Common myeloid progenitor, CD34-positive (primary cell): Measurements from ENCODE around the gene FOXP1.

Experiments
- CTCF ChIA-PET: fragments of 350-600 bp; sonication (Branson Sonifier 250); formaldehyde crosslinking; loops from one replicate; lab custom pipeline; 2021; ENCODE audit warnings: antibody characterized with exemption; lab: Charles Lee
- POLR2A ChIA-PET: fragments of 350-600 bp; sonication (Branson Sonifier 250); formaldehyde crosslinking; loops from one replicate; lab custom pipeline; 2021; ENCODE audit warnings: antibody characterized with exemption; lab: Charles Lee
- DNase-seq, 3 donors: peaks; one replicate each; pipeline versions ENCODE4 v3.0.0 to v3.0.0-alpha.2; 2013
- H3K27ac ChIP-seq, 2 experiments: 1 replicate in 1 of 2; 2 replicates in 1 of 2; pipeline ENCODE4 v1.7.0; 2013; ENCODE audit warnings: inconsistent platforms in 2 of 2, low read length in 2 of 2, mild to moderate bottlenecking in 2 of 2, low read depth in 1 of 2, moderate library complexity in 1 of 2; ENCODE audit not compliant: severe bottlenecking in 2 of 2, insufficient read depth in 1 of 2, poor library complexity in 1 of 2
- H3K27me3 ChIP-seq, 5 experiments: replicated peaks in 2 of 5; 1 replicate in 3 of 5; 2 replicates in 2 of 5; pipeline versions ENCODE4 v1.6.1 to v1.7.0; 2013; ENCODE audit warnings: low read length in 4 of 5, mild to moderate bottlenecking in 2 of 5, moderate library complexity in 2 of 5, inconsistent platforms in 1 of 5; ENCODE audit not compliant: insufficient read depth in 5 of 5, control insufficient read depth in 4 of 5
- H3K36me3 ChIP-seq, 4 experiments: 1 replicate in 2 of 4; 2 replicates in 2 of 4; pipeline versions ENCODE4 v1.6.1 to v1.7.0; 2013; ENCODE audit warnings: low read length in 3 of 4, control low read depth in 1 of 4, mild to moderate bottlenecking in 1 of 4; ENCODE audit not compliant: control insufficient read depth in 4 of 4, insufficient read depth in 4 of 4
- H3K4me1 ChIP-seq, 4 experiments: 1 replicate in 3 of 4; 2 replicates in 1 of 4; pipeline versions ENCODE4 v1.6.1 to v1.7.1; 2013; ENCODE audit warnings: low read length in 3 of 4, mild to moderate bottlenecking in 3 of 4, control low read depth in 1 of 4, inconsistent platforms in 1 of 4, moderate library complexity in 1 of 4; ENCODE audit not compliant: control insufficient read depth in 4 of 4, insufficient read depth in 4 of 4; ENCODE audit errors: control extremely low read depth in 1 of 4
- H3K4me3 ChIP-seq, 7 experiments: 1 replicate in 4 of 7; 2 replicates in 3 of 7; pipeline versions ENCODE4 v1.5.1 to v1.7.0; 2013; ENCODE audit warnings: mild to moderate bottlenecking in 7 of 7, low read length in 6 of 7, moderate library complexity in 6 of 7, inconsistent platforms in 2 of 7, low read depth in 2 of 7, control low read depth in 1 of 7; ENCODE audit not compliant: insufficient read depth in 4 of 7, control insufficient read depth in 1 of 7; ENCODE audit errors: extremely low read depth in 1 of 7
- H3K9me3 ChIP-seq, 5 experiments: 1 replicate in 4 of 5; 2 replicates in 1 of 5; pipeline versions ENCODE4 v1.6.1 to v1.7.1; 2013; ENCODE audit warnings: low read length in 4 of 5, mild to moderate bottlenecking in 2 of 5, inconsistent platforms in 1 of 5, low read depth in 1 of 5, moderate library complexity in 1 of 5; ENCODE audit not compliant: control insufficient read depth in 4 of 5, insufficient read depth in 2 of 5; ENCODE audit errors: control extremely low read depth in 1 of 5
- WGBS: methylation state at CpG from one replicate; pipeline ENCODE4 v1.1.5; 2013; ENCODE audit not compliant: insufficient coverage; 5-methylcytosine and 5-hydroxymethylcytosine counted together

FOXP1 gene

DNA sequence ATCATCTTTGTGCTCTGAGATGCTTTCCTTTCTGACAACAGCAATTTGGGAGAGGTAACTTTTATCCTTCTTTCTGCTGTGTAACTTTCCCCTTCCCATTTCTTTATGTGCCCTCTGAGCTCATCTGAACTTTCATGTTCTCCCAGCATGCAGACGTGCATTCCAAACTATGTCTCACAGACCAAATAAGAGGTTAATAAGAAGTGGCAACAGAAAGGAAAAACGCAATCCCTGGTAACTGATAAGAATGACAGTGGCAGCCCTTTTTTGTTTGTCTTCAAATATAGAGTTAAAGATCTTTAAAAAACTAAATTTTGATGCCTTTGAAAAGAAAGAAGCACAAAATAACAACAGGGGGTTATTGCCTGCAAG is 533.4 kb downstream of the FOXP1 start:
- Histone ChIP-seq H3K36me3 (peaks cover 3 to 75% (median 42%) of the 10 kb centered on the region in 4 experiments), H3K27me3 (no peaks in the 10 kb centered on the region), H3K4me3 (peak overlapping the region in 1 of 7 experiments; percentile 1), H3K9me3 (no peaks in the 10 kb centered on the region), H3K27ac (no peak overlapping the region), H3K4me1 (peaks cover 6 to 34% (median 26%) of the 10 kb centered on the region in 4 experiments)
- ChIA-PET CTCF (interaction anchor here (4.5 kb wide), 1 partner anchor 12 kb away, joined by 17 read pairs; no protein-coding TSS in a partner anchor), POLR2A (no interaction called here)
- DNase-seq: no peak
- WGBS: no CpG with 5 or more reads among the region's 2 CpGs

DNA sequence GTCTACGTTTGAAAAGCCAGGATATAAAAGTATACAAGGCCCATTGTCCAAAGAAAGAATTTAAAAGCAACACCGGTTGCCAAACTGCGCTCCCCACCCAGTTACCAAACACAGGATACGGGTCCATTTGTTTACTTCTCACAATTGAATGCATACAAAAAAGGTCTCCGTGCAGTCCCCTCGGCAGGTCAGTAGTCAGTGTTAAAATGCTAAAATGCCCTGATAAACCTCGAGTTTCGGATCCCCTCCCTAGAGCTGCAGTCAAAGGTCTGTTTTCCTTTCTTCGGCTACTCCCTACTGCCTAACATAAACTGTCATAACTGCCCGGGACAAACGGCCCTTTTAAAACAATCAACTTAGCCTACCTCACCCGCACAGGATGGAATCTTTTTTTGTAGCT is 534.6 kb downstream of the FOXP1 start:
- CTCF ChIA-PET: no interaction called here
- DNase-seq: no peak
- H3K4me3 ChIP-seq: no peak overlapping the region
- WGBS: 95% methylated on average over 11 of the region's 12 CpGs
- H3K27ac ChIP-seq: no peak overlapping the region
- peaks cover 6 to 34% (median 26%) of the 10 kb centered on the region in 4 experiments for H3K4me1 ChIP-seq
- no peaks in the 10 kb centered on the region for H3K27me3 ChIP-seq
- peaks cover 3 to 74% (median 46%) of the 10 kb centered on the region in 4 experiments for H3K36me3 ChIP-seq
- no peaks in the 10 kb centered on the region for H3K9me3 ChIP-seq
- POLR2A ChIA-PET: no interaction called here

DNA sequence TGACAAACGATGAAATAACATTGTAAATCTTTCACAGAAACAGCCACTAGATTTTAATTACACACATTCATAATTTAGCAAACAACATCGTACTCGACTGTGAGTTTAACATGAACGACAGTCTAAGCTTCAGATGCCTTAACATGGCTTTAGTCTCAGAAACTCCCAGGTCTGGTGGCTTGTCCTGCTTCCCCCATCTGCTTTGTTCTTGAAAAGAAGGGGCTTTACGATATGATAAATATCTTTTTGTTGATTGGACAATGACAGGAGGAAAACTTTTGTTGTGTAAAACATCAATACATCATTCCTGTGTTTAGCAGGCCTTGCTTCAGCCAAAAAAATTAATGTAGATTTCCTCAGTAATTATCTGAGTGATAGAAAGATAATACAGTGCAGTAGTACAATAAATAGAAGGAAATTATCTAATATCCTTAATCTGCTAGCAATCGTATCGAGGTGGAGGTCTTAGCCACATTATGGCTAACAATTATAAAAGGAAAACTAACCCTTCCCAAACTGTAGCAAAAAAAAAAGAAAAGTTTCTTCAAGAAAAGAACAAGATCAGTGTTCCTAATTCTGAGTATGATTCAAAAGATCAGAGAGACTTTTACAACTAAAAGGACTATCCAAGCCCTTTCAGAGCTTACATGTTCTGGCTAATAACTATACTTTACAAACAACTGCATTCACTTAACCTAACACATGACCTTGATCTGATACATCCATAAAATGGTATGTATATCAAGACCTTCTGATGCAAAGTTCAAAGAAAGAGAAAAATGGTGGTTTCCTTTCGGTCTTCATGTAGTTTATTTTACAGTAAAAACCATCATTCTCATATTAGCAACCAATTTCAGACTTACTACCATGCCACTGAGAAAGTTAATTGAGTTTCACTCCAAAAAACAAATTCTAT is 535.7 kb downstream of the FOXP1 start:
- 100% methylated on average over 1 of the region's 8 CpGs for WGBS
- Histone ChIP-seq H3K4me1 (peaks cover 6 to 34% (median 26%) of the 10 kb centered on the region in 4 experiments), H3K27ac (no peak overlapping the region), H3K36me3 (peaks cover 11 to 77% (median 43%) of the 10 kb centered on the region in 4 experiments), H3K9me3 (no peaks in the 10 kb centered on the region), H3K27me3 (no peaks in the 10 kb centered on the region), H3K4me3 (no peak overlapping the region)
- DNase-seq: no peak
- POLR2A ChIA-PET: no interaction called here
- CTCF ChIA-PET: interaction anchor here (1.3 kb wide), 1 partner anchor 12 kb away, joined by 8 read pairs; no protein-coding TSS in a partner anchor

DNA sequence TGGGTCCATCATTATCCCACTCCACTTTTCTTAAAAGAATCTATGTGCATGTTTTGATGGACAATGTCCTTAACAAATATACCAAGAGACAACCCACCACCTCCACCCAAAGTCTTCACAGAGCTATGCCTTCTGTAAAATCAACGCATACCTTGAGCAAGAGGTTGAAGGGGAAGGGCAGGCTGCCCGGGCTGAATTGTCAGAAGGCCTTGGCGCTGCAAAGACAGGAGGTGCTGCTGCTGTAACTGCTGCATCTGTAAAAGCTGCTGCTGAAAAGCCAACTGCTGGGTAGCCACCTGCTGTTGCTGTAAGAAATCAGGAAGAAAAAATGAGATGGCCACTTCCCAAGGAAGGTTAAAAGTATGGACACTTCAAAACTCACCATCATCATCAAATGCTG is 536.7 kb downstream of the FOXP1 start:
- WGBS: 96% methylated on average over 3 of the region's 3 CpGs
- H3K4me3 ChIP-seq: no peak overlapping the region
- ChIA-PET CTCF (interaction anchor here (1.3 kb wide), 1 partner anchor 13 kb away, joined by 8 read pairs; no protein-coding TSS in a partner anchor), POLR2A (no interaction called here)
- H3K4me1 ChIP-seq: peaks cover 6 to 33% (median 24%) of the 10 kb centered on the region in 4 experiments
- no peak for DNase-seq
- no peaks in the 10 kb centered on the region for H3K27me3 ChIP-seq
- H3K27ac ChIP-seq: no peak overlapping the region
- H3K36me3 ChIP-seq: peaks cover 11 to 72% (median 42%) of the 10 kb centered on the region in 4 experiments
- H3K9me3 ChIP-seq: no peaks in the 10 kb centered on the region

DNA sequence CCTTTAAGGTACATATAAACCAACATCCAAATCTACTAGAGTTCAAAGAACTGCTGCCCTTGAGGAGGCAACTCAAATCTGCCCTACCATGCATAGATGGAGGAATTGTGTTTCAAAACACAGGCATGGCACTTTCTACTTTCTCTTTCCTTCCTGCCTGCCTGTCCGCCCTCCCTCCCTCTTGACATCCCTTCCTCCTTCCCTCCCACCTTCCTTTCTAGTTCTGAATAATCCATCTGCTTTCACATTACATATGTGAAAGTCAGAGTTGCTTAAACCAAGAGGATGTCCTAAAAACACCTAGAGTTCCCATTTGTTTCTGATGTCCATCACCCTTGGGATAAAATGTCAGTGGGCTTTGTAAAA is 537.6 kb downstream of the FOXP1 start:
- Histone ChIP-seq H3K4me3 (no peak overlapping the region), H3K9me3 (no peaks in the 10 kb centered on the region), H3K27me3 (no peaks in the 10 kb centered on the region), H3K36me3 (peaks cover 14 to 71% (median 47%) of the 10 kb centered on the region in 4 experiments), H3K4me1 (peaks cover 6 to 24% (median 16%) of the 10 kb centered on the region in 4 experiments), H3K27ac (no peak overlapping the region)
- DNase-seq: no peak
- CTCF ChIA-PET: interaction anchor here (1.5 kb wide), 1 partner anchor 39 kb away, joined by 4 read pairs; no protein-coding TSS in a partner anchor
- 83% methylated on average over 1 of the region's 1 CpG for WGBS
- POLR2A ChIA-PET: no interaction called here

DNA sequence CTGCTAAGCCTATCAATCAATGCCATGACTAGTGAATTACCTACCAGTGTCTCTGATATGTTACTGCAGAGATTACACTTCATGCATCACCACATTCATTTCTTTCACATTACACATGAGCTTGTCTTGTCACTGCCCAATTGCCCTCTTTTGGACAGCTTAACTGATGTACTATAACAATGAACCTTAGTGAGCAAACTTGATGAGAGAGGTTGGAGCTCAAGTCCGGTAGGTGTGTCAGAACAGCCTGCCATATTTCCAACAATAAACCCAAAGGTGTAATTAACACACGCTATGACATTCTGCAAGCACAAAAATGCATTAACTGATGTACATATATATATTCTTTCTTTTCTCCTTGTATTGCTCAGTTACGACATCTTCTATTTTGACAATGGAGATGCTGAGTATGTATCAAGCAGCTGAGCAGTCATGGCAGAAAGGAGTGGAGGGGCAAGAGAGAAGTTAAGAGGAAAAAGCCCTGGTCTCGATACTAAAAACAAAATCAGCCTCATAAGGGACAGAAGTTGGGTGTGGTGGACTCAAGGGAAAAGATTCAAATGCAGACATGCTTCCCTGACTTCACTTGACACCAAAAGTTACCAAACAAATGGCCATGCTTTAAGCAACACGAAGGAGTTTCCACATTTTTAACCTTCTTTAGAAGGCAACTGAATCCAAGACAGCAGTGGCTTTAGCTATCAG is 538.2 kb downstream of the FOXP1 start:
- H3K4me3 ChIP-seq: no peak overlapping the region
- CTCF ChIA-PET: interaction anchor here (1.5 kb wide), 1 partner anchor 38 kb away, joined by 4 read pairs; no protein-coding TSS in a partner anchor
- POLR2A ChIA-PET: no interaction called here

More for the DNA sequence above, 538.2 kb downstream of the FOXP1 start:
- WGBS: 89% methylated on average over 2 of the region's 5 CpGs
- Histone ChIP-seq H3K4me1 (peaks cover 5 to 19% (median 11%) of the 10 kb centered on the region in 4 experiments), H3K27ac (no peak overlapping the region), H3K9me3 (no peaks in the 10 kb centered on the region), H3K27me3 (no peaks in the 10 kb centered on the region), H3K36me3 (peaks cover 19 to 74% (median 52%) of the 10 kb centered on the region in 4 experiments)
- no peak for DNase-seq
